ENCODE measurements around the gene FFAR1.
"Not testable (repeated sequence)": the region's sequence is repeated elsewhere in the genome, so short reads cannot be mapped to it uniquely, and the experiment has no call there.

The FFAR1 gene

DNA sequence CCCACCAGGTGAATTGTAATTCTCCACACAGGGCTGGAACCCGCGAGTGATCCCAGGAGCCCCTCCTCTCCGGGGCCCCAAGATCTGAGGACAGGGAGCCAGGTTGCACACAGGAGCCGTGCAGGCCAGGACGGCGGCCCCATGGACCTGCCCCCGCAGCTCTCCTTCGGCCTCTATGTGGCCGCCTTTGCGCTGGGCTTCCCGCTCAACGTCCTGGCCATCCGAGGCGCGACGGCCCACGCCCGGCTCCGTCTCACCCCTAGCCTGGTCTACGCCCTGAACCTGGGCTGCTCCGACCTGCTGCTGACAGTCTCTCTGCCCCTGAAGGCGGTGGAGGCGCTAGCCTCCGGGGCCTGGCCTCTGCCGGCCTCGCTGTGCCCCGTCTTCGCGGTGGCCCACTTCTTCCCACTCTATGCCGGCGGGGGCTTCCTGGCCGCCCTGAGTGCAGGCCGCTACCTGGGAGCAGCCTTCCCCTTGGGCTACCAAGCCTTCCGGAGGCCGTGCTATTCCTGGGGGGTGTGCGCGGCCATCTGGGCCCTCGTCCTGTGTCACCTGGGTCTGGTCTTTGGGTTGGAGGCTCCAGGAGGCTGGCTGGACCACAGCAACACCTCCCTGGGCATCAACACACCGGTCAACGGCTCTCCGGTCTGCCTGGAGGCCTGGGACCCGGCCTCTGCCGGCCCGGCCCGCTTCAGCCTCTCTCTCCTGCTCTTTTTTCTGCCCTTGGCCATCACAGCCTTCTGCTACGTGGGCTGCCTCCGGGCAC is 3.9 kb downstream of the FFAR1 start:
- peaks cover 2% of the 10 kb centered on the region for H3K9me3 ChIP-seq (ENCODE audit: low read length)
- H3K27me3 ChIP-seq (ENCODE audit: insufficient read depth, low read length), result peaks cover 35% of the 10 kb centered on the region
- H3K4me3 ChIP-seq (ENCODE audit: low read length), result no peak overlapping the region

DNA sequence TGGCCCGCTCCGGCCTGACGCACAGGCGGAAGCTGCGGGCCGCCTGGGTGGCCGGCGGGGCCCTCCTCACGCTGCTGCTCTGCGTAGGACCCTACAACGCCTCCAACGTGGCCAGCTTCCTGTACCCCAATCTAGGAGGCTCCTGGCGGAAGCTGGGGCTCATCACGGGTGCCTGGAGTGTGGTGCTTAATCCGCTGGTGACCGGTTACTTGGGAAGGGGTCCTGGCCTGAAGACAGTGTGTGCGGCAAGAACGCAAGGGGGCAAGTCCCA is 4.4 kb downstream of the FFAR1 start:
- Histone ChIP-seq H3K27me3 (ENCODE audit: insufficient read depth, low read length) (peaks cover 32% of the 10 kb centered on the region), H3K4me3 (ENCODE audit: low read length) (no peak overlapping the region), H3K4me1 (ENCODE audit: insufficient read depth, low read length) (no peaks in the 10 kb centered on the region), H3K36me3 (ENCODE audit: insufficient read depth, low read length) (no peaks in the 10 kb centered on the region), H3K9me3 (ENCODE audit: low read length) (peaks cover 2% of the 10 kb centered on the region), H2AFZ (ENCODE audit: low read depth, low read length) (no peak overlapping the region)

More for the DNA sequence above, 3.9 kb downstream of the FFAR1 start:
- no peaks in the 10 kb centered on the region for H3K4me1 ChIP-seq (ENCODE audit: insufficient read depth, low read length)
- no peak overlapping the region for H2AFZ ChIP-seq (ENCODE audit: low read depth, low read length)
- H3K36me3 ChIP-seq (ENCODE audit: insufficient read depth, low read length), result no peaks in the 10 kb centered on the region

DNA sequence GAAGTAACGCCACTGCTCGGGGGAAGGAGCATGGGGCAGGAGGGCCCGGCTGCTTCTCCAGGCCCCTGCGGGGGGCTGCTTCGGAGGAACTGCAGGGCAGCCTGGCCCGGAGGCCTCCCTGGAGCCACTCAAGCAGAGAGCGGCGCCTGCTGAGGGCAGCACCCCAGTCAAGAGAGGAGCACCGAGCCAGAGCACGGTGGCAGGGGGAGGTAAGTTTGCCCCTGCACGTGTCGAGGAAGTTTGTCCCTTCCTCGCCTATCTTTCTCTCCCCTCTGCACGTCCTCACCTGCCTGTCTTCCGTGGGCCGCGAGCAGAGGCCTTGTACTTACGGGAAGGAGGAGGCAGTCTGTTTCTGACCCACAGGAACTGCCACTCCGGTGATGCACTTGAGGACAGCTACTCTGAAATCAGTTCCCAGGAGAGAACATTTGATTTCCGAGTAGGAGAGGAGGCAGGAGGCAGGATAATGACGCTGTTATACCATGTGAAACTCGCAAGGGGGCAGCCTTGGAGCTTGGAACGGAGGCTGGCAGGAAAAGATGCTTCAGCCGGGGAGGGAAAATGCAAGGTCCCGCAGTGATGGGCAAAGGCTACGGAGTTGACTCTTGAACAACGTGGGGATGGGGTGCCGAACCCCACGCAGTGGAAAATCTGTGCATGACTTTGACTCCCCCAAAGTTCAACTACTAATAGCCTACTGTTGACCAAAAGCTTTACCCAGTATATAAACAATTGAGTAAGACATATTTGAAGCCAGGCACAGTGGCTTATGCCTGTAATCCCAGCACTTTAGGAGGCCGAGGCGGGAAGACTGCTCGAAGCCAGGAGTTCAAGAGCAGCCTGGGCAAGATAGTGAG is 5.0 kb downstream of the FFAR1 start:
- Histone ChIP-seq H2AFZ (ENCODE audit: low read depth, low read length) (no peak overlapping the region), H3K27me3 (ENCODE audit: insufficient read depth, low read length) (peaks cover 27% of the 10 kb centered on the region), H3K36me3 (ENCODE audit: insufficient read depth, low read length) (no peaks in the 10 kb centered on the region), H3K9me3 (ENCODE audit: low read length) (peaks cover 2% of the 10 kb centered on the region), H3K4me1 (ENCODE audit: insufficient read depth, low read length) (no peaks in the 10 kb centered on the region), H3K4me3 (ENCODE audit: low read length) (no peak overlapping the region)

DNA sequence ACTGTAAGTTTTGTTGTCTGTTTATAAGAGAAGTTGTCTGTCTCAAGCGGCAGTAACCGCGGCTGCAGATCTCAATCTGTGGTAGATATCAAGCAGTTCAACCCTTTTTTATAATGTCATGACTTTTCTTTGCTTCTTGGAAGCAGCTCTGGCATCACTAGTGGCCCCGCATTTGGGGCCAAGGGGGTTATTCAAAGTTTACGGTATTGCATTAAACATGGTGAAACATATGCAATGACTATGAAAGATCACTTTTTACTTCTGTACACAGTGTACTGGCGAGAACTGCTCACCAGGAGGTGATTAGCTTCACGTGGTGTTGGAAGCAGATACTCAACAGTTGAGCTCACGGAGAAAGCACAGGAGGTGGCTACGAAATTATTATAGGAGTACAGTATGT is 5.9 kb downstream of the FFAR1 start:
- Histone ChIP-seq H3K36me3 (ENCODE audit: insufficient read depth, low read length) (no peaks in the 10 kb centered on the region), H2AFZ (ENCODE audit: low read depth, low read length) (no peak overlapping the region), H3K4me1 (ENCODE audit: insufficient read depth, low read length) (no peaks in the 10 kb centered on the region), H3K9me3 (ENCODE audit: low read length) (peaks cover 2% of the 10 kb centered on the region), H3K27me3 (ENCODE audit: insufficient read depth, low read length) (peaks cover 25% of the 10 kb centered on the region), H3K4me3 (ENCODE audit: low read length) (no peak overlapping the region)

DNA sequence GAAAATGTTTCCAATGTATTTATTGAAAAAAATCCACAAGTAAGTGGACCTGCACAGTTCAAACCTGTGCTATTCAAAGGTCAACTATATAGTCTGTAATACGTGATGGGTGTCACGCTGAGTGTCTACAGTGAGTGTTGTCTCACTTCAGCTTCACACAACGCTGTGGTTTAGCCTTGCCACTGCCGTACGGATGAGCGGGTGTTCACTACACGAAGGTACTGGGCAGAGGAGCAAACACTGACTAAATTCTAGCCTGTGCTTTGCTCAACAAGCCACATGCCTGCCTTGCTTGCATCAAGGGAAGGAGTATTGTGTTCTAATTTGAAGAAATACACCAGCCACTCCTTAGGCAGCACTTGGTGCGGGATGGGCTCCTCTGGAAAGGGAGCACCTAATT is 7.2 kb downstream of the FFAR1 start:
- Histone ChIP-seq H3K4me1 (ENCODE audit: insufficient read depth, low read length) (no peaks in the 10 kb centered on the region), H3K9me3 (ENCODE audit: low read length) (no peaks in the 10 kb centered on the region), H2AFZ (ENCODE audit: low read depth, low read length) (no peak overlapping the region), H3K27me3 (ENCODE audit: insufficient read depth, low read length) (peaks cover 13% of the 10 kb centered on the region), H3K4me3 (ENCODE audit: low read length) (no peak overlapping the region), H3K36me3 (ENCODE audit: insufficient read depth, low read length) (no peaks in the 10 kb centered on the region)

DNA sequence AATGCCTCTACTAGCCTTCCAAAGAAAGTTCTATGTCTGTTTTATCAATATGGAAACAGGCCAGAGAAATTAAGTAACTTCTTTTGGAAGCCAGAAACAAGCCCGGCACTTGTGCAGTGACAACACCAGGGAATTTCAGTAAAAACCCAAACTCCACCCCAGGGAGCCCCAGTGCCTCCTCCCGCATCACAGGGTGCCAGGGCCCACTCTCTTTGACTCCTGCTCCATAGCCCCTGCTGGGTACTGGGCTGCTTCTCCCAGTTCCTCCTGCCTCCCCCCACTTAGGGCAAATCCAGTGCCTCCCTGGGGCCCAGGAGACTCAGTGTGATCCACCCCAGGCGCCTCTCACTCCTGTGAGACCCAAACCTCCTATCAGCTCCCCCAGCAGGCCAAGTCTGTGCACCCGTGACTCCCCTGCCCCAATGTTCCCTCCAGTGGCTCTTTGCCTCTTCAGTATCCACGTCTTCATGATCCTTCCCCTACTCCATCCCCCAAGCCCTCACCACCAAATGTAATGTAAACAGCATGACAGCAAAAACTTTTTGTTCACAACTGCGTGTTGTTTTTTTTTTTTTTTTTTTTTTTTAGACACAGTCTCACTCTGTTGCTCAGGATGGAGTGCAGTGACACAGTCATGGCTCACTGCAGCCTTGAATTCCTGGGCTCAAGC is 8.2 kb downstream of the FFAR1 start:
- Histone ChIP-seq H3K27me3 (ENCODE audit: insufficient read depth, low read length) (peaks cover 8% of the 10 kb centered on the region), H3K4me1 (ENCODE audit: insufficient read depth, low read length) (no peaks in the 10 kb centered on the region), H3K36me3 (ENCODE audit: insufficient read depth, low read length) (no peaks in the 10 kb centered on the region), H2AFZ (ENCODE audit: low read depth, low read length) (no peak overlapping the region), H3K9me3 (ENCODE audit: low read length) (no peaks in the 10 kb centered on the region), H3K4me3 (ENCODE audit: low read length) (no peak overlapping the region)

DNA sequence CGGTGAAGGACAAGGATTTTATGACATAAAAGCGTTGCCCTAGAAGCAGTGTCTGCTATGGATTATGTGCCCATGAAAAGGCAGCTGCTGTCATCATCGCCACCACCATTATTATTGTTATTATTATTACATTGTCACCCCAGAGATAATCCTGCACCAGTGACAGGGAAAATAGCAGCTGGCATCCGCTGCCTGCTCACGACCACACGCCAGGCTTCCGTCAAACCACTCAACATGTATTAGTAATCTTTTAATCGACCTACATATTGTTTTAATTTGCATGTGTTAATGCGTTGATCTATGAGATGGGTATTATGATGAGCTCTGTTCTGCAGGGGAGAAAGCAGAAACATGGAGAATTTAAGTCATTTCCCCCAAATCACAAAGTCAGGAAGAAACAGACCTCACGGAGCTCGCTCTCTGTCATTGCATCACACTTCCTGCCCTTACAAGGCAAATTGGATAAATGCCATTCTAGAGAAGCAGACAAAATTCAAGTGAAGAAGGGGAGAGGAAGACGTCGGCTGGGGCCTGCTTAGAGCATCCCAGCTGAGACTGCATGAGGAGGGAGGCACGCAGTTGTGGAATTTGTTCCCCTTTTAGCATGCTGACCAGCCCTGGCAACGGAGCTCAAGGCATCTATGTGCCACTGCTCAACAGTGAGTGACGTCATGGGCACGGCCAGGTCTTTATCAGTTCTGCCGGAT is 10.3 kb downstream of the FFAR1 start, which contains the start of gene FFAR3:
Gene FFAR3 (plus strand): TSS at position 594 of the 707 bp plus-strand sequence. CDS start 431 bp downstream, outside the sequence.
- Histone ChIP-seq H3K27me3 (ENCODE audit: insufficient read depth, low read length) (peaks cover 5% of the 10 kb centered on the region), H2AFZ (ENCODE audit: low read depth, low read length) (no peak within 1 kb of the TSS), H3K4me3 (ENCODE audit: low read length) (no peak within 1 kb of the TSS), H3K4me1 (ENCODE audit: insufficient read depth, low read length) (no peaks in the 10 kb centered on the region), H3K36me3 (ENCODE audit: insufficient read depth, low read length) (no peaks in the 10 kb centered on the region), H3K9me3 (ENCODE audit: low read length) (no peaks in the 10 kb centered on the region)

DNA sequence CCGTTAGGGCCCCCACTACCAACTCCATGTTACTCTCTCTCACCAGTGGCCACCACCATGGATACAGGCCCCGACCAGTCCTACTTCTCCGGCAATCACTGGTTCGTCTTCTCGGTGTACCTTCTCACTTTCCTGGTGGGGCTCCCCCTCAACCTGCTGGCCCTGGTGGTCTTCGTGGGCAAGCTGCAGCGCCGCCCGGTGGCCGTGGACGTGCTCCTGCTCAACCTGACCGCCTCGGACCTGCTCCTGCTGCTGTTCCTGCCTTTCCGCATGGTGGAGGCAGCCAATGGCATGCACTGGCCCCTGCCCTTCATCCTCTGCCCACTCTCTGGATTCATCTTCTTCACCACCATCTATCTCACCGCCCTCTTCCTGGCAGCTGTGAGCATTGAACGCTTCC is 11.1 kb downstream of the FFAR1 start:
- not testable (repeated sequence) for H3K36me3 ChIP-seq (ENCODE audit: insufficient read depth, low read length)

DNA sequence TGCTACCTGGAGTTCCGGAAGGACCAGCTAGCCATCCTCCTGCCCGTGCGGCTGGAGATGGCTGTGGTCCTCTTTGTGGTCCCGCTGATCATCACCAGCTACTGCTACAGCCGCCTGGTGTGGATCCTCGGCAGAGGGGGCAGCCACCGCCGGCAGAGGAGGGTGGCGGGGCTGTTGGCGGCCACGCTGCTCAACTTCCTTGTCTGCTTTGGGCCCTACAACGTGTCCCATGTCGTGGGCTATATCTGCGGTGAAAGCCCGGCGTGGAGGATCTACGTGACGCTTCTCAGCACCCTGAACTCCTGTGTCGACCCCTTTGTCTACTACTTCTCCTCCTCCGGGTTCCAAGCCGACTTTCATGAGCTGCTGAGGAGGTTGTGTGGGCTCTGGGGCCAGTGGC is 11.7 kb downstream of the FFAR1 start:
- H3K4me3 ChIP-seq (ENCODE audit: low read length); H3K36me3 ChIP-seq (ENCODE audit: insufficient read depth, low read length); H2AFZ ChIP-seq (ENCODE audit: low read depth, low read length); H3K9me3 ChIP-seq (ENCODE audit: low read length); H3K4me1 ChIP-seq (ENCODE audit: insufficient read depth, low read length); H3K27me3 ChIP-seq (ENCODE audit: insufficient read depth, low read length): not testable (repeated sequence)

More for the DNA sequence above, 11.1 kb downstream of the FFAR1 start:
- not testable (repeated sequence) for H3K27me3 ChIP-seq (ENCODE audit: insufficient read depth, low read length); H2AFZ ChIP-seq (ENCODE audit: low read depth, low read length); H3K4me3 ChIP-seq (ENCODE audit: low read length); H3K4me1 ChIP-seq (ENCODE audit: insufficient read depth, low read length); H3K9me3 ChIP-seq (ENCODE audit: low read length)

DNA sequence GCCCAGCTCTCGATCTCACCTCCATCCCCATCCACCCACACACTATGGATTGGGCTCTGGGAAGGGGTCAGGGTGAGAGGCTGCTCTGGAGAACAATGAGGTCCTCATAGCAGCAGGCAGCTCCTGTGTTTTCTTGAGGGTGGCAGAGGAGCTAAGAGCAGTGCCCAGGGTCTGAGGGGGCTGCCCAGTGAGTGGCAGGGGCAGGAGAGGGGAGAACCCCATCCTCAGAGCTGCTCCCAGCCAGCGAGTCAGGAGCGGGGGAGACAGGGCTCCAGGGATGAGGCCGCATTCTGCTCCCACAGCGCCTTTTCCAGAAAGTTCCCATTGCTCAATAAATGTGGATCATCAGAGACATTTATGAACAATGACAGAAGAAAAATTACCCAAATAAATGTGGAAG is 12.4 kb downstream of the FFAR1 start:
- not testable (repeated sequence) for H3K4me3 ChIP-seq (ENCODE audit: low read length); H2AFZ ChIP-seq (ENCODE audit: low read depth, low read length); H3K4me1 ChIP-seq (ENCODE audit: insufficient read depth, low read length); H3K36me3 ChIP-seq (ENCODE audit: insufficient read depth, low read length); H3K27me3 ChIP-seq (ENCODE audit: insufficient read depth, low read length); H3K9me3 ChIP-seq (ENCODE audit: low read length)

DNA sequence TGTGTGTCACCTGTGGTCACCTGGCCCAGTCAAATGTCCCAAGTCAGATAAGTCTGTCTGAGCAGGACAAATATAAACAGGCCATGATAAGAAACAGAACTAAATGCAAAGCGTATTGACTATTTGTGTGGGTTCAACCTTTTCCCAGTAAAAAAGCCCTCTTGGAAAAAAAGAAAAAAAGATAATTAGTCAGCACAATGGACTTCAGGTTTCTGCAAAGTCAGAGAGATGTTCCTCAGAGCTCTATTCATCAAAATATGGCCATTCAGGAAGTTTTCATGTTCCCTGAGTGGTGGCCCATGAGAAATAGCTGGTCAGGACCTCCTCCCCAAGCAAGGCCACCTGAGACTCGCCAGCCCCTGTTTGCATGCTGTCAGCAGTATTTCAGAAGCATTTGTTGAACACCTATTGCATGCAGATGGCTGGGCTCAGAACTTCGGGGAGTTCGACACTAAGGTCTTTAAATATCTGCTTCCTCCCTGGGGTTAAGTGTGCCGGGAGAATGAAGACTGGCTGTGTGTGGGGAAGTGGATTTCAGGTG is 13.2 kb downstream of the FFAR1 start:
- Histone ChIP-seq H3K4me1 (ENCODE audit: insufficient read depth, low read length) (no peaks in the 10 kb centered on the region), H3K27me3 (ENCODE audit: insufficient read depth, low read length) (no peaks in the 10 kb centered on the region), H2AFZ (ENCODE audit: low read depth, low read length) (no peak overlapping the region), H3K4me3 (ENCODE audit: low read length) (no peak overlapping the region), H3K9me3 (ENCODE audit: low read length) (no peaks in the 10 kb centered on the region), H3K36me3 (ENCODE audit: insufficient read depth, low read length) (no peaks in the 10 kb centered on the region)

DNA sequence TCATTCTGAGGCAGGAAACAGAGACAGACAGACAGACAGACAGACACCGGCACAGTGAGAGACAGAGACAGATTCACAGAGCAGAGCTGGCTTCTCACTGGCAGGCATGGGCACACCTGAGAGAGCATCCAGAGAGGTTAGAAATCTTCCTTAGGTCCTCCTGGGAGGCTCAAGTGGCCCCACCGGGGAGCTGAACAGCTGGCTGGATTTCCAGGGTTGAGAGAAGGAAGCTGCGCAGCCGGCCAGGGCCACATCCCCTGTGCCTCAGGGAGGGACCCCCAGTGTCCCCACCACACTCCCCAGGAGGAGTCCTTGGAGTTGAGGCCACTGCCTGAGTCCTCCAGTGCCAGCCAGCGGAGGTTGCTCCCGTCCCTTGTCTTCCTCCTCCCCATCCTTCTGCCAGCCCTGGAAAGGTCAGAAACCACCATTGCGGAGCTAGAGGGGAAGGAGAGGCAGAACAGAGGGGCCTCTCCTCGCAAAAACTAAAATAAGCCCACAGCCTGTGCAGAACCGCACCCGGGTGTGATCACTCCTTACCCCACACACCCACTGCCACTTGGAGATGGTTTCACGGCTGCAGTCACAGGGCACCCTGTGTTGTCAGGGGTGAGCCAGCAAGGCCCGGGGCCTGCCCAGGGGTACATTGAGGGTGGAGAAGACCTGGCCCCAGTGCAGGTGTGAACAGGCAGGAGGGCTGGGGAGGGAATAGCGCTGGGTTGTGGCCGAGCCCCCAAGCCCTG is 14.7 kb downstream of the FFAR1 start:
- H3K36me3 ChIP-seq (ENCODE audit: insufficient read depth, low read length), result no peaks in the 10 kb centered on the region
- H3K4me3 ChIP-seq (ENCODE audit: low read length), result no peak overlapping the region
- no peaks in the 10 kb centered on the region for H3K4me1 ChIP-seq (ENCODE audit: insufficient read depth, low read length)
- H2AFZ ChIP-seq (ENCODE audit: low read depth, low read length), result no peak overlapping the region
- H3K9me3 ChIP-seq (ENCODE audit: low read length), result no peaks in the 10 kb centered on the region
- H3K27me3 ChIP-seq (ENCODE audit: insufficient read depth, low read length), result no peaks in the 10 kb centered on the region

Data from neuron (in vitro differentiated cells).